GM12878 (cell line): ENCODE results near the gene PPP1R14D.
"Not testable (repeated sequence)": the region's sequence is repeated elsewhere in the genome, so short reads cannot be mapped to it uniquely, and the experiment has no call there.

ENCODE experiments used
- BCL11A ChIP-seq: IDR thresholded peaks from 2 replicates; pipeline ENCODE4 v1.6.1; 2011; ENCODE audit warnings: low read depth, low read length
- CHD4 ChIP-seq: fragments of 200-600 bp; sonication (generic); IDR thresholded peaks from 2 replicates; pipeline ENCODE4 v1.6.1; 2016; ENCODE audit warnings: mild to moderate bottlenecking
- IRF4 ChIP-seq: IDR thresholded peaks from 2 replicates; pipeline ENCODE4 v1.6.1; 2011; ENCODE audit warnings: low read depth, low read length
- POLR2AphosphoS5 ChIP-seq: IDR thresholded peaks from 2 replicates; pipeline ENCODE4 v1.6.1; 2011; ENCODE audit warnings: mild to moderate bottlenecking, low read length, inconsistent platforms
- SP1 ChIP-seq: IDR thresholded peaks from one replicate; pipeline ENCODE4 v1.6.1; 2011; ENCODE audit warnings: low read depth, low read length
- SREBF2 ChIP-seq: IDR thresholded peaks from 2 replicates; pipeline ENCODE4 v1.6.1; 2012; ENCODE audit warnings: mild to moderate bottlenecking, low read length
- ZNF274 ChIP-seq: IDR thresholded peaks from one replicate; pipeline ENCODE4 v1.8.0; 2011; ENCODE audit not compliant: insufficient read length, insufficient read depth
- TF ChIP-seq, protein P1 (sequence below), 3 experiments: IDR thresholded peaks in 2 of 3; conservative IDR thresholded peaks in 1 of 3; 2 replicates each; pipeline ENCODE4 v1.5.1; 2011; ENCODE audit warnings: low read depth in 3 of 3, low read length in 3 of 3, mild to moderate bottlenecking in 3 of 3, control low read depth in 2 of 3, moderate library complexity in 2 of 3, inconsistent platforms in 1 of 3, mixed read lengths in 1 of 3; ENCODE audit not compliant: control insufficient read depth in 2 of 3, insufficient read depth in 1 of 3; ENCODE audit errors: extremely low read depth in 1 of 3
- TF ChIP-seq, protein P2 (sequence below): IDR thresholded peaks from 2 replicates; pipeline ENCODE4 v1.6.1; 2011; ENCODE audit warnings: low read depth, low read length, improper control_type of control experiment, borderline replicate concordance

DNA sequence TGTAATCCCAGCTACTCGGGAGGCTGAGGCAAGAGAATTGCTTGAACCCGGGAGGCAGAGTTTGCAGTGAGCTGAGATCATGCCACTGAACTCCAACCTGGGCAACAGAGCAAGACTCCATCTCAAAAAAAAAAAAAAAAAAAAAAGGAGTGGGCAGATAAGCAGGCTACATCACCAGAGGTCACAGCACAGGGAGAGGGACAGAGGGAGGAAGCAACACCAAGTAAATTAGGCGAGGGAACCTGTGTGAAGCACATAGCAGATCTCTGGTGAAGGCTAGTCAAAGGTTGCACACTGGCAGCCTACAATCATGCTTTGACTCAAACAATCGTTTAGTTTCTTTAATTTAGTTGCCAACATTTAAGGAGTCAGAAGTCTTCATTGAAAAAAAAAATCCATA is 32.6 kb upstream of the PPP1R14D start:
- not testable (repeated sequence) for TF ChIP-seq ZNF274, BCL11A, IRF4, POLR2AphosphoS5, SREBF2, CHD4, SP1
- TF ChIP-seq, protein P1, sequence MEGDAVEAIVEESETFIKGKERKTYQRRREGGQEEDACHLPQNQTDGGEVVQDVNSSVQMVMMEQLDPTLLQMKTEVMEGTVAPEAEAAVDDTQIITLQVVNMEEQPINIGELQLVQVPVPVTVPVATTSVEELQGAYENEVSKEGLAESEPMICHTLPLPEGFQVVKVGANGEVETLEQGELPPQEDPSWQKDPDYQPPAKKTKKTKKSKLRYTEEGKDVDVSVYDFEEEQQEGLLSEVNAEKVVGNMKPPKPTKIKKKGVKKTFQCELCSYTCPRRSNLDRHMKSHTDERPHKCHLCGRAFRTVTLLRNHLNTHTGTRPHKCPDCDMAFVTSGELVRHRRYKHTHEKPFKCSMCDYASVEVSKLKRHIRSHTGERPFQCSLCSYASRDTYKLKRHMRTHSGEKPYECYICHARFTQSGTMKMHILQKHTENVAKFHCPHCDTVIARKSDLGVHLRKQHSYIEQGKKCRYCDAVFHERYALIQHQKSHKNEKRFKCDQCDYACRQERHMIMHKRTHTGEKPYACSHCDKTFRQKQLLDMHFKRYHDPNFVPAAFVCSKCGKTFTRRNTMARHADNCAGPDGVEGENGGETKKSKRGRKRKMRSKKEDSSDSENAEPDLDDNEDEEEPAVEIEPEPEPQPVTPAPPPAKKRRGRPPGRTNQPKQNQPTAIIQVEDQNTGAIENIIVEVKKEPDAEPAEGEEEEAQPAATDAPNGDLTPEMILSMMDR (IDR thresholded peaks at IDR 0.05 in 2 of 3, conservative IDR thresholded peaks at IDR 0.05 in 1 of 3; ENCODE audit: control insufficient read depth in 2 of 3, extremely low read depth in 1 of 3, insufficient read depth in 1 of 3, low read depth in 3 of 3, low read length in 3 of 3): not testable (repeated sequence)
- TF ChIP-seq, protein P2, sequence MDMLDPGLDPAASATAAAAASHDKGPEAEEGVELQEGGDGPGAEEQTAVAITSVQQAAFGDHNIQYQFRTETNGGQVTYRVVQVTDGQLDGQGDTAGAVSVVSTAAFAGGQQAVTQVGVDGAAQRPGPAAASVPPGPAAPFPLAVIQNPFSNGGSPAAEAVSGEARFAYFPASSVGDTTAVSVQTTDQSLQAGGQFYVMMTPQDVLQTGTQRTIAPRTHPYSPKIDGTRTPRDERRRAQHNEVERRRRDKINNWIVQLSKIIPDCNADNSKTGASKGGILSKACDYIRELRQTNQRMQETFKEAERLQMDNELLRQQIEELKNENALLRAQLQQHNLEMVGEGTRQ: not testable (repeated sequence)
